ENCODE results near the gene BLOC1S2.
A peak's percentile ranks its signal among the peaks of the same experiment; 100 is the strongest.
"Not testable (repeated sequence)": the region's sequence is repeated elsewhere in the genome, so short reads cannot be mapped to it uniquely, and the experiment has no call there.

The BLOC1S2 gene

DNA sequence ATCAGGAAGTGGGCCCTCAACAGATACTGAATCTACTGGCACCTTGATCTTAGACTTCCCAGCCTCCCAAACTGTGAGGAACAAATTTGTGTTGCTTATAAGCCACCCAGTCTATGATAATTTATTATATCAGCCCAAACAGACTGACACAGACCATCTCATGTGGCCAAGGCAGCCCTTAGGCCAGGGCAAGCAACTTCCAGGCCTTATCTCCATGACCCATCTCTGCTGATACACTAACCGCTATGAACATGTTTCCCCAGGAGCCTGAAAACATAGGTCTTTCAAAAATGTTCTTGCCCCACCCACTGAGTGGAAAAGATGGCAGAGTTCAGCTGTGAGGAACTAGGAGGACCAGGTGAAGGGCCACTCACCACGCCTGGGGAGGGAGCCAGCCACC is 3.2 kb upstream of the BLOC1S2 start:
- peak; percentile 45 for DNase-seq (ENCODE audit: low spot score)

DNA sequence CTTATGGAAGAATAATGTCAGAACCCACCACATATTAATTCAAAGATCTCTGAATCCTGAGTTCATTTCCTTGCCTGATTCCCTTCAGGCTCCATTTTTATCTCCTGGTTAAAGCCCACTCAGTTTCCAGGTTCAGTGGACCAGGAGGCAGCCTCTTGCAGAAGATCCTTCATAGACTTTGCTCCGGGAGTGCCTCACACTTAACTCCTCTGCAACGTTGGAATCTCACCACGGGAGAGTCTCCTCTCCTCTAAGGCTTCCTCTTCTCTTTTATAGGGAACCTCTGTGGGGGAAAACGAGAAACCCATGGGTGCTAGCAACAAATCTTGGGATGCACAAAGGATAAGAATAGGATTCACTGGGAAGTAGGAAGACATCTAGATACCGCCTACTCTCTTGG is 1.7 kb upstream of the BLOC1S2 start:
- DNase-seq (ENCODE audit: low spot score), result no peak

DNA sequence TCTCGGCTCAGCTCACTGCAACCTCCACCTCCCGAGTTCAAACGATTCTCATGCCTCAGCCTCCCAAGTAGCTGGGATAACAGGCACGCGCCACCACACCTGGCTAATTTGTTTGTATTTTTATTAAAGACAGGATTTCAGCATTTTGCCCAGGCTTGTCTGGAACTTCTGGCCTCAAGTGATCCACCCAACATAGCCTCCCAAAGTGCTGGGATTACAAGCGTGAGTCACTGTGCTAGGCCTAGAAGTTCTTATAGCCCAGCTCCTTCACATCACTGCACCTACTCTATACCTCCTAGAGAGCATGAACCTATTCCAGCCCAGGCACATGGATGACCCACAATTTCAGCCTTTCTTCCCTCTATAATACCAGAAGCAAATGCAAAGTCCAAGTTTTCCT is 1.3 kb upstream of the BLOC1S2 start:
- no peak for DNase-seq (ENCODE audit: low spot score)

DNA sequence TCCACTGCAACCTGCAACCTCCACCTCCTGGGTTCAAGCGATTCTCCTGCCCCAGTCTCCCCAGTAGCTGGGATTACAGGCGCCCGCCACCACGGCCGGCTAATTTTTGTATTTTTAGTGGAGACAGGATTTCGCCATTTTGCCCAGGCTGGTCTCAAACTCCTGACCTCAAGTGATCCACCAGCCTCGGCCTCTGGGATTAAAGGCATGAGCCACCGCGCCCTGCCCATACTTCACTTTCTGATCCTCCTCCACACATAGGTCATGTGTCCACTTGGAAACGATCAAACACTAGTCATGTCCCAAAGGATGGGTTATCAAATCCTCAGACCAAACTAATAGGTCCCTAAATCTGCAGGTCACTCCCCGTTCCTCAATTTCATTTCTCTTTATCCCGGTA is 1.2 kb downstream of the BLOC1S2 start:
- not testable (repeated sequence) for DNase-seq (ENCODE audit: low spot score)

DNA sequence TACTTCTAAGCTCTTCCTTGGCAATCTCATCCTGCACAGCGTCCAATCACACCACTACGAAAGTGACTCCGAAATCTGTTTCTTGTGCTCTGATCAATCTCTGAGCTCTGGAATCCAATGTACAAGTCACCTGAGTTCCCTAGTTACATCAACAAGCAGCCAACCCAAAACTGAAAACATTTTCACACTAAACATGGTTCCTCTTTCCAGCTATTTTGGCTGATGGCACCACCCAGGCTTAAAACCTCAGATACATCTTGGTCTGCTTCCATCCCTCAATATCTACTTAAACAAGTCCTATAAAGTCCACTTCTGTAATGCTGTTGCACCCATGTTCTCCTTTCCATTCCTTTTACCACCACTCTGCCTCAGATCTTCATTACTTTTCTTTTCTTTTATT is 3.6 kb downstream of the BLOC1S2 start:
- no peak for DNase-seq (ENCODE audit: low spot score)

DNA sequence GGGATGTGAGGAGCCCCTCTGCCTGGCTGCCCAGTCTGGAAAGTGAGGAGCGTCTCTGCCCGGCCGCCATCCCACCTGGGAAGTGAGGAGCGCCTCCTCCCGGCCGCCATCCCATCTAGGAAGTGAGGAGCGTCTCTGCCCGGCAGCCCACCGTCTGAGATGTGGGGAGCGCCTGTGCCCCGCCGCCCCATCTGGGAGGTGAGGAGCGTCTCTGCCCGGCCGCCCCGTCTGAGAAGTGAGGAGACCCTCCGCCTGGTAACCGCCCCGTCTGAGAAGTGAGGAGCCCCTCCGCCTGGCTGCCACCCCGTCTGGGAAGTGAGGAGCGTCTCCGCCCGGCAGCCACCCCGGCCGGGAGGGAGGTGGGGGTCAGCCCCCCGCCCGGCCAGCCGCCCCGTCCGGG is 9.5 kb downstream of the BLOC1S2 start:
- DNase-seq (ENCODE audit: low spot score), result not testable (repeated sequence)

DNA sequence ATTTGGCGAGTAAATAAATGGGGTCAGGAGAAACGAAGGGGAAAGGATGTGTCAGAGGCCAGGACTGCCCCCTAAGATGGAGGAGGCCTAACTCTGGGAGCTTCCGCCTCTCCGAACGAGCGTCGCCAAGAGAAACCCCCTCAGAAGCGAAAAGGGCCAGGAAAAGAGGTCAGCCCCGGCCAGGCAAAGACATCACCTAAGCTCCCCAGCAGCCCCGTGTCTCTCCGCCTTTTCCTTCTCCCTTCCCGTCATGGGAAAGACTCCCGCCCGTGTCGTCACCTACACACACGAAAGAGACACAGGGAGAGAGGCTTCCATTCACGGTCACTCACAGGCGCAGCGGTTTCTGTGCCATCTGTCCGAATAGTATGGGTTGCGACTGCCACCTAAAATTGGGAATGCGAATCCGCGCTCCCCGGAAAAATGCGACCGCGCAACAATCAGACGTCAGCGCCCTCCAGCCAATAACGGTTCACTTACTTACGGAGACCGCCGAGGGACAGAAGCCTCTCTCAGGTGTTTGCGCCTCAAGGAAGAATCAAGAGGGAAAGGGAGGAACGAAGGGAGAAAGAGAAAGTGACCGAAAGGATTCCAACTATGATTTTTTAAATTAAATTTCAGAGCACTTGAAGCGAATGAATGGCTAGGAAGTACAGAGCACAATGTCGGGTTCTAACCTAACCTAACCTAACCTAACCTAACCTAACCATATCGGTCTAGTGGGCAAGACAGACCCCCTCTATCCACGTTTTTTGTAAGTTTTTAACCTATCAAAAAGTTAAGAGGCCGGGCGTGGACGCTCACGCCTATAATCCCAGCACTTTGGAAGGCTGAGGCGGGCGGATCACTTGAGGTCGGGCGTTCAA is 19.0 kb downstream of the BLOC1S2 start, which contains the start of gene CWF19L1:
Gene CWF19L1, minus strand, starts transcription at position 400 of the 866 bp plus-strand sequence. Its CDS starts 45 bp downstream, at position 355.
- DNase-seq (ENCODE audit: low spot score), result peak; percentile 73

DNA sequence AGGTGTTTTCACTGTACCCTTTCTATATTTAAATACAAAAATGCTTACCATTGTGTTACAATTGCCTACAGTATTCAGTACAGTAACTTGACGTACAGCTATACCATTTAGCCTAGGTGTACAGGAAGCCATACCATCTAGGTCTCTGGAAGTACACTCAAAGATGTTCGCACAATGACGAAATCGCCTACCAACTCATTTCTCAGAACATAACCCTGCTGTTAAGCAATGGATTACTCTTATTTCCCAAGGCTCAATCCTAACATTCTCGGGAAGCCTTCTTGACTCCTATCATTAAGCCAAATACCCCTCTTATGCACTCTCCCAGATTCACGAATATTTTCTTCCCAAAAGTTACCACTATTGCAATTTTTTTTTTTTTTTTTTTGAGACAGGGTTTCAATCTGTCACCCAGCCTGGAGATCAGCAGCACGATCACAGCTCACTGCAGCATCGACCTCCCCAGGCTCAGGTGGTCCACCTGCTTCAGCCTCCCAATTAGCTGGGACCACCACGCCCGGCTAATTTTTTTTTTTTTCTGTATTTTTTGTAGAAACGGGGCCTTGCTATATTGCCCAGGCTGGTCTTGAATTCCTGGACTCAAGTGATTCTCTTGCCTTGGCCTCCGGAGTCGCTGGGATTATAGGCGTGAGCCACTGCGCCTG is 20.5 kb downstream of the BLOC1S2 start:
- no peak for DNase-seq (ENCODE audit: low spot score)

DNA sequence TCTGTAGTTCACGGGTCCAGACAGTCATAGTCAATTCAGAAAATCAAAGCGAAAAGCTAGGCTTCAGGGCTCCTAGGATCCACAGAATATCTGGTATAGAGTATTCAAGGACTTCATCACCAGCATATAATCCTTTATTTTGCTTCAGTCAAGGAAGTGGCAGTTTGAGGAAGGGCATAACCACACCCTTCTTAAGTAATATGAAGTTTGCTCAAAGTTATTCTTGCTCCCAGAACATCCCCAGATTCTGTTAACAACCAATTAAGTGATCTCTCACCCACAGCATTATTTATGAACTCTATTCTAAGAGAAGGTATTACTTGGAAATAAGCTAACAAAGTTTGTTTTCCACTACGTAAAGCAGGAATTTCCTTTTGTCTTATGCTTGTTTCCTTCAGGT is 32.3 kb downstream of the BLOC1S2 start:
- no peak for DNase-seq (ENCODE audit: low spot score)

DNA sequence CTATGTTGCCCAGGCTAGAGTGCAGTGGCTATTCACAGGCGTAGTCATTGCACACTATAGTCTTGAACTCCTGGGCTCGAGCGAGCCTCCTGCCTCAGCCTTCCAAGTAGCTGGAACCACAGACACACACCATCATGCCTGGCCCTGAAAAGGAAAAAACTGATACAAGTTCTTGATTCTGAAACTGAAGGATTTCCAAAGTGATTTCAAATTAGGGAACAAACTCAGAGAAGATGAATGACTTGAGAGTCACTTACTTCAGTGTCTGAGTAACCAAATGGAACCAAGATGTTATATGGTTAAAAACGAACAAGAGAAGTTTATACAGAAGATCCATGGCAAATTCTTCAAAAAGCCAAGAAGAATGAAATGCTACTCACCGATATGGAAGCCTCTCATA is 33.4 kb downstream of the BLOC1S2 start:
- no peak for DNase-seq (ENCODE audit: low spot score)

DNA sequence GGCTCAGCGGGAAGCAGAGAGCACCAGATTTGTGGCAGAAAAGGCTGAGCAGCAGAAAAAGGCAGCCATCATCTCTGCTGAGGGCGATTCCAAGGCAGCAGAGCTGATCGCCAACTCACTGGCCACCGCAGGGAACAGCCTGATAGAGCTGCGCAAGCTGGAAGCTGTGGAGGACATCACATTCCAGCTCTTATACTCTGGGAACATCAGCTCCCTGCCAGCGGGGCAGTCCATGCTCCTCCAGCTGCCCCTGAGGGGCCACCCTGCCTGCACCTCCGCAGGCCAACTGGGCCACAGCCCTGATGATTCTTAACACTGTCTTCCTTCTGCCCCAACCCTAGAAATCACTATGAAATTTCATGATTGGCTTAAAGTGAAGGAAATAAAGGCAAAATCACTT is 37.7 kb downstream of the BLOC1S2 start:
- no peak for DNase-seq (ENCODE audit: low spot score)

DNA sequence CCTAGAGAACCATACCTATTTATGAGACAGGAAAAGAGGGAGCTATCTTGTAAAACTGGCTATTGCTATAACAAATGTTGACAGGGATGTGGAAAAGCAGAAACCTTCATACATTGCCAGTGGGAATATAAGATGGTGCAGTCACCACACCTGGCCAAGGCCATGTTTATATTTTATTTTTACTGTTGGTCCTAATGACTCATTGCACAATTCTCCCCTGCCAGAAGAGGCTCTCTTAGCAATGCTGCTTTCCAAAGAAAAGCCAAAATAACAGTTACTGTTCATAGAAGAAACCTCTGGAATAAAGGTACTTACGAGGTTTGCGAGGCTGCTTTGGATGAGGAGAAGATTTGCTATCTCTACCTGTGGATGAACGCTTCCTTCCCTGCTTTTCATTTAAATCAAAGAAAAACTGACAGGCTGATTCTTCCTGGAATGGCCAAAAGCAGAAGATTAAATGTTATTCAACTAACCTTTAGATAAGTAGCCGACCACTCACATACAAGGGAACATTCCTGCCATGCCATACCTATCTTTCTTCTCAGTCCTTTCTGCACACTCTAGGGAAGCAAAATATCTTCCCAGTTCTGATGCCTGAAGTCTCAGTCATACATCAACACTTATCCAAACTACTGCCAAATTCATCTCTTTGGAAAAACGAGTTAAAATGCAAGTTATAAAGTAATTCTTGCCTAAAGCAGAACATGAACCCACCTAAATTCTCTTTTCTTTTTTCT is 40.8 kb downstream of the BLOC1S2 start:
- no peak for DNase-seq (ENCODE audit: low spot score)

DNA sequence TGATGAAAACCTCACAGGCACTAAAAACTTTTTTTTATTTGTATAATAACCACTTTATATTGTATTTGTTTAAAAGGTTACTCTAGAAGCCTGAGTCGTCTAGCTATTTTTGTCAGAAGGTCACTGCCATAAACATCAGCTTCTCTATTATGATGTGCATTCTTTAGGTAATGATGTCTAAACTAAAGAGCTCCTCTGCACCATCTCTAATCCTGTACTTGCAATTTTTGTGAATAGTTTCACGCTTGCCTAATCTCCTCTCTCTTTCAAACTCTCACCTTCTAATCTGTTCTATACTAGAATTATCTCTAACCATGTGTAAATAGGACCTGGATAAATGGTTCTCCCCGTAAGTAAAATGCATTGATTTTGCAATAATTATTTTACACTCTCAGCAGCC is 46.6 kb downstream of the BLOC1S2 start:
- DNase-seq (ENCODE audit: low spot score), result no peak

DNA sequence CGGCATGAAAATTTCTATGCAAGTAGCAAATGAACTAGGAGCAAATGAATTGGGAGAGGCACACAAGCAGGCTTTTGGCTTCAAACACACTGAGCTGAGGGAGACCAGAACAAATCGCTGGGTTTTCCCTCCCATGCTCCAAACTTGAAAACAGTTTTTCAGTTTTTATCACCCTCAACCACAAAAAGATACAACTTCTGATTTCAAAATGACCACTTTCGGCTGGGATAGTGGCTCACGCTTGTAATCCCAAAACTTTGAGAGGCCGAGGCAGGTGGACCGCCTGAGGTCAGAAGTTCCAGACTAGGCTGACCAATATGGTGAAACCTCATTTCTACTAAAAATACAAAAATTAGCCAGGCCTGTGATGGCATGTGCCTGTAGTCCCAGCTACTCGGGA is 48.1 kb downstream of the BLOC1S2 start:
- DNase-seq (ENCODE audit: low spot score), result no peak

DNA sequence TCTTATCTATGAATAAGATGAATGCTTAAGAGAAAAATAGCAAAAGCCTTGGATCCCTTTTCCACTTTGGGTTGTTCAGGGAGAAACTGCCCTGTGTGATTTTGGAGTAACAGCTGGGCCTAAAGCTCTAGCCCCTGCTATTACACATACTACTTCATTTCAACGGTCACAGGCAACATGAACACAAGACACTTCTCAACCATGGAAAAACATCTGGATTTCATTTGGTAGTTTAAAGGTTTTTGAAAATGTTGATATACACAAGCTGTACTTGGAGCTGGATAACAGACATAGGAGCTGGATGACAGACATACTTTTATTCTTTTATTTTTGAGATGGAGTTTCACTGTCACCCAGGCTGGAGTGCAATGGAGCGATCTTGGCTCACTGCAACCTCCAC is 54.4 kb downstream of the BLOC1S2 start:
- DNase-seq (ENCODE audit: low spot score), result no peak

DNA sequence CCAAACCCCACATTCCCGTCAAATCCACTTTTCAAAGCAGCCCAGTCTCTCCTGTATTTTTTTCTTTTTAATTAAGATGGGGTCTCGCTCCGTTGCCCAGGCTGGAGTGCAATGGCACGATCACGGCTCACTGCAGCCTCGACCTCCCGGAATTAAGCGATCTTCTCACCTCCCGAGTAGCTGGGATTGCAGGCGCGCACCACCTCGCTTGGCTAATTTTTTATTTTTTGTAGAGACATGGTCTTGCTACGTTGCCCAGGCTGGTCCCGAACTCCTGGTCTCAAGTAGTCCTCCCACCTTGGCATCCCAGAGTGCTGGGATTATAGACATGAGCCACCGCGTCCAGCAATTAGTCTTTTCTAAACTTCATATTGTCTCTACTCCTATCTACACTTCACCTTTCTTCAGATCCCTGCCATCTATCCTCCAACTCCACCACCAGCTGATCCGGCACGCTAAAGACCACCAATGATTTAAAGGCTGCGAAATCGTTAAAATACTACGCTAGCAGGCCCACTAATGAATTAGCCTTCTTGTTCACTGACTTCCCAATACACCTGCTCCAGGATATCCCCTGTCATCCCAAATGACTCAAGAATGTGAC is 56.6 kb downstream of the BLOC1S2 start:
- peak; percentile 13 for DNase-seq (ENCODE audit: low spot score)

DNA sequence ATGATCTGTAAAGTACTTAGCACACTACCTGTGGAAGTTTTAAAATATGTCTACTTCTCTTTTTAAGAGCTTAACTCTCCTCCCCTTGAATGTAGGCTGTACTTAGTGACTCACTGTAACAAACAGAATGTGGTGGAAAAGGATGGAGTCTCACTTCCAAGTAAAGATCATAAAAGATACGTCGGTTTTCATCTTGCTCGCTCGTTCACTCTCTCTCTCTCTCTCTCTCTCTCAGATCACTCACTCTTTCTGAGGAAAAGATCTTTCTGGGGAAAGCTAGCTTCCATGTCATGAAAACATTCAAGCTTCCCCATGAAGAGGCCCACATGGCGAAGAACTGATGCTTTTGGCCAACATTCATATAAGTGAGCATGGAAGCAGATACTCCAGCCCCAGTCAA is 62.6 kb downstream of the BLOC1S2 start:
- no peak for DNase-seq (ENCODE audit: low spot score)

All from hematopoietic multipotent progenitor cell treated with erythropoietin and hydrocortisone succinate and interleukin-3 and kit ligand, for 17 days (in vitro differentiated cells).